ENCODE results near the gene DOP1B.
"Not testable (repeated sequence)": the region's sequence is repeated elsewhere in the genome, so short reads cannot be mapped to it uniquely, and the experiment has no call there.

DOP1B gene

DNA sequence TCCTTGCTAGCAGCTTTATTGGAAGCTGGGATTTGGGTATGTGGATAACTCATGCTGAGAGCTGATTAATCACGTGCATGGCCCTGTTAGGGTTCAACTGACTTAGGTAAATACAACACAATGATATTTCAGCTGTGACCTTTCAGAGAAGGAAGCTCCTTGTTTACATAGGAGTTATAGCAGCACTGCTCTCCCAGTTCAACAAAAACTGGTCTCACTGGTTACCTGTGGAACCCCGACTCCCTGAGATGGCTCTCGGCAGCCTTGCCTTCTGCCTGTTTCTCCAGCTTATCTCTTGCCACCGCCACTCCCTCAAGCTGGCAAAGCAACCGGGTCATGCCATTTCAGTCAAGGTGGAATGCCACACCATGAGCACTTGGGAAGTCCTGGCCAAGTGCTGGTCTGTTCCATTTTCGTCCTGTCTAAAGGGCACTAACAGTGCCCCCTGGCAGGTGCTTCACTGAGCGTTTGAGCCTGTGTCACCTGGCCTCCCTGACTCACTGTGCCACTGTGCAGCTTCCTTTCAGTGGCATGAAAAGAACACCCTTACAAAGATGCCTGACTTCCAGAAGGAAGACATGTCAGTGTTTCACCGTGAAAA, 31.6 kb downstream of the DOP1B start:
- DNase-seq (ENCODE audit: insufficient read length, low spot score) (no peak), FAIRE-seq (no peak)
- TF ChIP-seq, protein P1, sequence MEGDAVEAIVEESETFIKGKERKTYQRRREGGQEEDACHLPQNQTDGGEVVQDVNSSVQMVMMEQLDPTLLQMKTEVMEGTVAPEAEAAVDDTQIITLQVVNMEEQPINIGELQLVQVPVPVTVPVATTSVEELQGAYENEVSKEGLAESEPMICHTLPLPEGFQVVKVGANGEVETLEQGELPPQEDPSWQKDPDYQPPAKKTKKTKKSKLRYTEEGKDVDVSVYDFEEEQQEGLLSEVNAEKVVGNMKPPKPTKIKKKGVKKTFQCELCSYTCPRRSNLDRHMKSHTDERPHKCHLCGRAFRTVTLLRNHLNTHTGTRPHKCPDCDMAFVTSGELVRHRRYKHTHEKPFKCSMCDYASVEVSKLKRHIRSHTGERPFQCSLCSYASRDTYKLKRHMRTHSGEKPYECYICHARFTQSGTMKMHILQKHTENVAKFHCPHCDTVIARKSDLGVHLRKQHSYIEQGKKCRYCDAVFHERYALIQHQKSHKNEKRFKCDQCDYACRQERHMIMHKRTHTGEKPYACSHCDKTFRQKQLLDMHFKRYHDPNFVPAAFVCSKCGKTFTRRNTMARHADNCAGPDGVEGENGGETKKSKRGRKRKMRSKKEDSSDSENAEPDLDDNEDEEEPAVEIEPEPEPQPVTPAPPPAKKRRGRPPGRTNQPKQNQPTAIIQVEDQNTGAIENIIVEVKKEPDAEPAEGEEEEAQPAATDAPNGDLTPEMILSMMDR (IDR thresholded peaks at IDR 0.05; ENCODE audit: insufficient read depth, missing control alignments): no peak

GRCh38 chr21:36188937-36189336, 32.3 kb downstream of the DOP1B start:
- TF ChIP-seq, protein P1 (IDR thresholded peaks at IDR 0.05; ENCODE audit: insufficient read depth, missing control alignments): no peak
- DNase-seq (ENCODE audit: insufficient read length, low spot score) (no peak), FAIRE-seq (no peak)

DNA sequence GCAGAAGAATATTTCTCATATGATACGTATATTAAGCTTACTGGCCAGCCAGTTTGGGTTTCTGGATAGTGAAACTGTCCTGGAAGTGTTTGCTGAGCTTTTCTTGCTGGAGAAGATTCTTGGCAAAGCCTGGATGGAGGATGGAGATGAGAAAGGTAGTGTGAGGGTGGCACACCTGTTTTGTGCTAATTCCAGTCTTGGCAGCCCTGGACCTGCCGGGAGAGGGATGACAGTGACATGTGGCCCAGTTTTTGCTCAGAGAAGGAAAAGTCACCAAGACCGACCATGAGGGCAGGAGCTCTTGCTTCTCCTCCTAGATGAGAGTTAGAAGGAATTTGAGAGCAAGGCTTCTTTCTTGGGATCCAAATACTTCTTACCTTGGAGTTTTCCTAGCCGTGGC, 34.1 kb downstream of the DOP1B start:
- no peak for DNase-seq (ENCODE audit: insufficient read length, low spot score)
- TF ChIP-seq, protein P1 (IDR thresholded peaks at IDR 0.05; ENCODE audit: insufficient read depth, missing control alignments): no peak
- no peak for FAIRE-seq

- TF ChIP-seq, protein P1 (IDR thresholded peaks at IDR 0.05; ENCODE audit: insufficient read depth, missing control alignments): no peak
- FAIRE-seq (no peak), DNase-seq (ENCODE audit: insufficient read length, low spot score) (no peak)
These were observed 36.6 kb downstream of the DOP1B start for GRCh38 chr21:36193200-36193599.

- DNase-seq (ENCODE audit: insufficient read length, low spot score): no peak
- TF ChIP-seq, protein P1 (IDR thresholded peaks at IDR 0.05; ENCODE audit: insufficient read depth, missing control alignments): no peak
- FAIRE-seq: no peak
These were observed 37.4 kb downstream of the DOP1B start for GRCh38 chr21:36194024-36194423.

DNA sequence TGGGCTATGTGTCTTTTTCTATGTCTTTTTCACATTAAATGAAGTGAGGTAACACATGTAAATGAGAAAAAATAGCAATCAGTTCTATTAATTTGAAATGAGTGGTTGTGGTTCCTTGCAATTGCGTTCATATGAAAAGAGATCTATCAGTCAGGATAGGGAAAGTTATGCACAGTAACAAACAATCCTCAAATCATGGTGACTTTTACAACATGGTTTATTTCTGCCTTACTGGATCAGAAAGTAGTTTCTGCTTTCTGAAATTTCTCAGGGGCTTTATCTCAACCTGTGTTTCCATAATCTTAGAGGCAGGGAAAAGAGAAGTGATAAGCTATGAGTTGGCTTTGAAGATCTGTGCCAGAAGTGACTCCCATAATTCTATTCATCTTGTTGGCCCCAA, 39.0 kb downstream of the DOP1B start:
- DNase-seq (ENCODE audit: insufficient read length, low spot score): no peak
- TF ChIP-seq, protein P1 (IDR thresholded peaks at IDR 0.05; ENCODE audit: insufficient read depth, missing control alignments): no peak
- no peak for FAIRE-seq

GRCh38 chr21:36199021-36199420, 42.4 kb downstream of the DOP1B start:
- FAIRE-seq (no peak), DNase-seq (ENCODE audit: insufficient read length, low spot score) (no peak)
- TF ChIP-seq, protein P1 (IDR thresholded peaks at IDR 0.05; ENCODE audit: insufficient read depth, missing control alignments): no peak

DNA sequence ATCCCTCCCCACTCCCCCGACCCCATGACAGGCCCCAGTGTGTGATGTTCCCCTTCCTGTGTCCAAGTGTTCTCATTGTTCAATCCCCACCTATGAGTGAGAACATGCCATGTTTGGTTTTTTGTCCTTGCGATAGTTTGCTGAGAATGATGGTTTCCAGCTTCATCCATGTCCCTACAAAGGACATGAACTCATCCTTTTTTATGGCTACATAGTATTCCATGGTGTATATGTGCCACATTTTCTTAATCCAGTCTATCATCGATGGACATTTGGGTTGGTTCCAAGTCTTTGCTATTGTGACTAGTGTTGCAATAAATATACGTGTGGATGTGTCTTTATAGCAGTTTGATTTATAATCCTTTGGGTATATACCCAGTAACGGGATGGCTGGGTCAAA, 43.0 kb downstream of the DOP1B start:
- not testable (repeated sequence) for FAIRE-seq; DNase-seq (ENCODE audit: insufficient read length, low spot score)
